GM19395 (cell line): ENCODE data around the gene REEP5.
A peak's percentile ranks its signal among the peaks of the same experiment; 100 is the strongest.
"Not testable (repeated sequence)": the region's sequence is repeated elsewhere in the genome, so short reads cannot be mapped to it uniquely, and the experiment has no call there.

Experiments used
- ATAC-seq: cut with Tn5 transposase; IDR thresholded peaks from one replicate; pipeline ENCODE4 v1.9.1; 2021; ENCODE audit warnings: mild to moderate bottlenecking, moderate library complexity; ENCODE audit not compliant: unreplicated experiment

Gene REEP5

DNA sequence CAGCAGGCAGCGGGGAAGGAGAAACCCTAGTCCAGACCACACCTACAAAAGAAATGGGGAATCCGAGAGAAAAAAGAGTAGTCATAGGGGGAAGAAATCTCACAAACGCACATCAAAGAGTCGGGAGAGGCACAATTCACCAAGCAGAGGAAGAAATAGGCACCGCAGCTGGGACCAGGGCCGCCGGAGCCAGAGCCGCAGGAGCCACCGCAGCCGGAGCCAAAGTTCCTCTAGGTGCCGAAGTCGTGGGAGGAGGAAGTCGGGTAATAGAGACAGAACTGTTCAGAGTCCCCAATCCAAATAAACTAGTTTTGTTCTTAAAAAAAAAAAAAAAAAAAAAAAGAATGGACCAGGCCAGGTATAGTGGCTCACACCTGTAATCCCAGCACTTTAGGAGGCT, 29.3 kb downstream of the REEP5 start:
- ATAC-seq, result no peak

DNA sequence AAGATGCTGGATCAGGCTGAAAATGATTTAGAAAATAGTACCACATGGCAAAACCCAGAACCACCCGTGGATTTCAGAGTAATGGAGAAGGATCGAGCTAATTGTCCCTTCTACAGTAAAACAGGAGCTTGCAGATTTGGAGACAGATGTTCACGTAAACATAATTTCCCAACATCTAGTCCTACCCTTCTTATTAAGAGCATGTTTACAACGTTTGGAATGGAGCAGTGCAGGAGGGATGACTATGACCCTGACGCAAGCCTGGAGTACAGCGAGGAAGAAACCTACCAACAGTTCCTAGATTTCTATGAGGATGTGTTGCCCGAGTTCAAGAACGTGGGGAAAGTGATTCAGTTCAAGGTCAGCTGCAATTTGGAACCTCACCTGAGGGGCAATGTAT, 30.0 kb downstream of the REEP5 start:
- not testable (repeated sequence) for ATAC-seq

DNA sequence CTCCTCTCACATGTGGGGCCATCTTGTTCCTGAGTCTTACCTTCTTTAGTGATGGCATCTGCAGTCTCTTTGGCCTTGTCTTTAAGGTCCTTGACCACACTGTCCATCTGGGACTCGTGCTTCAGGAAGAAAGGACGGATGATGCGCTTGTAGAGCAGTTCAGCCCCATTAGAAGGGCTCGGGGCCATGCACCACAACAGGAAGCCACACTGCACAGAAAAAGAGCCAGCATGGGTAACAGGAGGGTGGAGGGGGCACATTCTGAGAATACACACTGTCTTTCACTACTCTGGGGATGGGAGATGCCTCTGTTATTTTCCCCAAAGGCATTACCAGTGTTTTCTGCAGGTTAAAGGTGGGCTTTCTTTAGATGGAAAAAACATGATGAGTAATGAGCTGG, 35.1 kb downstream of the REEP5 start:
- ATAC-seq, result no peak

DNA sequence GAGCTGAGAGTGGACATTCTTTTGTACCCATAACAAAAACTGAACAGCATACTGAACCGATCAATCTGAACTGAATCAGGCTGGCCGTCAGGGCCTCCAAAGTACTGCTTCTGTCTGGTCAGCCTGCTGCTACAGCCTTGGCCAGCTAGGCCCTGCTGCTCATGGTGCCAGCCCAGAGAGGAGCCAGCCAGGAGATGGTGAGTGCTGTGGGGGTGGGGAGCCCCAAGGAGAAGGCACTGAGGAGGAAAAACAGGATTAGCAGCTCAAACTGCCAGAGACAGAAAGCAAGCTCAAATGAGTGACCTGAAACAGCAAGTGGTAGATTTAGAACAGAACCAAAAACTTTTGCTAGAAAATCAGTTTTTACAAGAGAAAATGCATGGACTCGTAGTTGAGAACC, 37.0 kb downstream of the REEP5 start:
- ATAC-seq, result no peak

DNA sequence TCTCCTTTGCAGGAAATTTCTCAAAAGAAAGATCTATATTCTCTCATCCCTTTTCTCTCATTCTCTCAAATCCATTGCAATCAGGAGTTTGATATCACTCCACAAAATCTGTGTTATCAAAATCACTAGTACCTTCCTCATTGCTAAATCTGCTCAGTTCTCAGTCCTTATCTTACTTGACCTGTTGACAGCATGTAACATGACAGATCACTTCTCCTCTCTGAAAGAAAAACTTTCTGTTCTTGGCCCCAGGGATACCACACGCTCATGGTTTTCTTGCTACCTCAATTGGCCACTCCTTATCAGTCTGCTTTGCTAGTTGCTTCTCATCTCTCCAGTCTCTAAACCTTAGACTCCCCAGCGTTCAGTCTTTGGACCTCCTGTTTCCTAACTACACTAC, 38.8 kb downstream of the REEP5 start:
- no peak for ATAC-seq

DNA sequence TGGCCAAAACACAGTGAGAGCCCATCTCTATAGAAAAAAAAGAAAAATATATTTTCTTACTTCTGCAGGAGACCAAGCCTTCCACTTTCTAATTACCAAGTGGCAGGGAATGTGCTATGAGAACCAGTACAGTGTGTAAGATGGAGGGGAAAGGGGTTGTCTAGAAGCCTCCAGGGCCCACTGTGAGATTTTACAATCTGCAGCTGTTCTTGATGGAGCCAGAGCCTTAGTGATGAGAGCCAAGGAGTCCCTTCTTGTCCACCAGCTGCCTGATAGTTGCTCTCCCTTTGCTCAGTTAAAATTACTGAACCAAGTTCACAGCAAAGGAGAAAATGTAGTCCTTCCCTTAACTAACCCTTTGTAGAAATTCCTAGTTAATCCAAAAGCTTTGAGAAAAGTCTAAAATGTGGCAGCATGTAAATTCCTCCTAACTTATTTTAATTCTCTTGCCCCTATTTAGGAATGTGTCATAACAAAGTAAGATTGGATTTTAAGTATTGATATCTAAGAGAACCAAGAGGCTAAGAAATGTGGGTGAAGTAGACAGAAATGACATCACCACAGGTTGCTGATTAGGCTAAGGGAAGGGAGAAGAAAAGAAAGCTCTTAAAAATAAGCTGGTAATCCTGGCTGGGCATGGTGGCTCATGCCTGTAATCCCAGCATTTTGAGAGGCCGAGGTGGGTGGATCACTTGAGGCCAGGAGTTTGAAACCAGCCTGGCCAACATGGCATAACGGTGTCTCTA, 41.6 kb downstream of the REEP5 start:
- no peak for ATAC-seq

DNA sequence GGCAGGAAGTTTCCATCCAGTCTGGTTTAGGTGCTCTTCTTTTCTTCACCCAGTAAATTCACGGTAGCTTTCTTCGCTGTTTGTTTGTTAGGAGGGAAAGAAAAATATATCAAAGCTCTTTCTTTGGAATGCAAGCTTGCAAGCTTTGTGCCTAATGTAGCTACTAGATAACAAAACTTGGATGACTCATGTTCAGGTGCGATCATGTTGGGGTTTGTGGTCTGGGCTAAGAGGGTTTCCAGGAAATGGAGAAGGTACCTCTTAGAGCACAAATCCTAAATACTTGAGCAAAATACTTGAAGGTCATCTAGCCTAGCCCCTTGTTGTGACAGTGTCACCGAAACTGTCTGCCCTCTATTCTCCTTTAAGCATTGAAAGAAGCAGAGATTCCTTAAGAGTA, 43.3 kb downstream of the REEP5 start:
- peak; percentile 57 for ATAC-seq

DNA sequence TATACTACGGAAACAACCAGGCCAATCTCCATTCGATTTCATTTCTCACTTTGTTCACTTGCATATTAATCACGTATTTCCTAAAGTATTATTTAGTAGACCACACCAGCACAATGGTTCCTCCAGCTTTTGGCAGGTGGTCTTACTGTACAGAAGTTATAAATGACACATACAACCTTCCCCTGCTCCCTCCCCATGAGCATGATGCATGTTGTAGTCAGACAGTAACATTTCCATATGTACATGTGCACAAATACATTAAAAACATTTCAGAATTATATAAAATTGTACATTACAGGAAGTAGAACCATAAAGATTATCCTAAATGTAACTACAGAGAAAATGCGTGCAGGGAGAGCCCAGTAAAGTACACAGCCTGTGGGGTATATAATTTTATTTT, 43.9 kb downstream of the REEP5 start:
- ATAC-seq, result no peak

DNA sequence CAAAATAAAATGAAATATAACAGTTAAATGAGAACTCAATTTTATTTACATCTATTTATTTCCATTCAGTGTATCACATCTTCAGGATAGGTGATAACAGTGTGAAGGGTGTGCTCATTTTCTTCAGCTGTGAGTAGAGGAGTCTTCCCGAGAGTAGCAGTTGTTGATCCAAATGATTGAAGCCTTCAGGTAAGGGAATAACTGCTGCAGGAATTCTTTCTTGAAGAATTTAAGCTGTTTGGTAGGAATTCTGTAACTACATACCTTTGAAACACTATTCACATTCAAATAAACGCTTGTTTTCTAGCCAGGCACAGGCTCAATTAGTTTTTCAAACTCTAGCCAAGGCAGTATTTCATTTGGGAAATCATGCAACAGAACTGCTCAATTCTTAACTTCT, 45.7 kb downstream of the REEP5 start:
- no peak for ATAC-seq

DNA sequence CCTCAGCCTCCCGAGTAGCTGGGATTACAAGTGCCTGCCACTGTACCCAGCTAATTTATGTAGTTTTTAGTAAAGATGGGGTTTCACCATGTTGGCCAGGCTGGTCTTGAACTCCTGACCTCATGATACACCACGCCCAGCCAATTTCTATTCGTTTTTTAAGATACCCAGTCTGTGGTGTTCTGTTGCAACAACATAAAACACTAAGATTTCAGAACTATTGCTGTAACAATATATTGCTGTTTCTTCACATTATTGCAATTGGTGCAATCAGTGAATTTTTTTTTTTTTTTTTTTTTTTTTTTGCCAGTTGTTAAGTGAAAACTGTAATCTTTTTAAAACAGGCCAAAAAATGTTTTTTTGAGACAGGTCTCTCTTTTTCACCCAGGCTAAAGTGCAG, 51.1 kb downstream of the REEP5 start:
- ATAC-seq, result no peak

DNA sequence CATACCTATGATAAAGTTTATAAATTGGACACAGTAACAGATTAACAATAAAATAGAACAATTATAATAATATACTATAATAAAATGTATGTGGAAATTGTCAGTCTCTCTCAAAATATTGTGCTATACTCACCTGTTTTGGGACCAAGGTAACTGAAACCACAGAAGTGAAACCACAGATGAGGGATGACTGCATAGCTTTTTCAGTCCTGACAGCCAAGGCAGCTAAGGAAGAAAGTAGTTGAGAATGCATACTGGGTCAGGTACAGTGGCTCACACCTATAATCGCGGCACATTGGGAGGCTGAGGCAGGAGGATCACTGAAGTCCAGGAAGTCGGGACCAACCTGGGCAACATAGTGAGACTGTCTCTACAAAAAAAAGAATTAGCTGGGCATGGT, 52.1 kb downstream of the REEP5 start:
- peak; percentile 90 for ATAC-seq

DNA sequence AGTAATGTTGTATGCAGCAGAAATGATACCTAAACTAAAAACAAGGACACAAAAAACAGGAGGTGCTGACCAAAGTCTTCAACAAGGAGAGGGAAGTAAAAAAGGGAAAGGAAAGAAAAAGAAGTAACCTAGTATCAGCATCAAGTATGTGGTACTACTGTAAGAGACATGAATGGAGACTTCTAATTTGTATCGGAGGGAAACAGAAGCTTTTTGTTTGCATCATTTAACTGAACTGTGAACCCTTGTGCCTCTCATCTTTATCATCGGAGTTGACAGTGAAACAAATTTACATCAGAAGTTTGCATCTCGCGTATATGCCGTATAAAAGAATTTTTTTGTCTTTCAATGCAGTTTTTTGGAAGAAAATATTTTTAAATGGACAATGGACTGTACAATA, 54.6 kb downstream of the REEP5 start:
- no peak for ATAC-seq

DNA sequence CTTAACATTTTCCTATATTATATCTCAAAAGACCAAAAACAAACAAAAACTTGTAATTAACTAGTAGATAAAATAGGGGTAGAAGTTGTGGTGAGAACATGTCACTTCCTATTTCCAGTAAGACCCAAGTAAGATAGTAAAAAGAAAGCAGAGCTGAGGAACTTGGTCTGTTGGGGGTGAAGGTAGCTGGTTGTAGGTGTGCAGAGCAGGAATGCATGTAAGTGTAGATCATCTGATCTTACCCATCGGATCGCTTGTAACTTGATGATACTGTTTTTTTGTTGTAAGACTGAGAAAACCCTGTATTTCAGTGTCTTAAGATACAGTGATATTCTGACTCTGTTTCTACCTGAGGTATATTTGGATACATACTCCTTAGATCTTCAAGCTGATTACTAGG, 55.3 kb downstream of the REEP5 start:
- no peak for ATAC-seq

DNA sequence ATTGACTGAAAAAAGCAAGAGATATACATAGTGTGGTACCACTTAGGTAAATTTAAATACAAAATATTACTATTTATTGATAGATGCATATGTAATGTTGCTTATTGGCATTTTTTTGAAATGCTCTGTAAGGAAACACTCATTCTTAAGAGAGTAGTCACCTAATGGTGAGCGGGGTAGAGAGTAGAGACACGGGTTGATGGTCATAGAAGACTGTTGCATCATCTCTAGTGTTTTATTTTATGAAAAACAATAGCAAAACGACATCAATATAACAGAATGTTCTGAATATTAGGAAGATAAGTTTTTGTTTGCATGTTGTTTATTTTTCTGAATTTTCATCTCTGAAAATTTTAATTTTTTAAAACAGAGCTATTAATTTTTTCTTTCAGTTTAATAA, 56.9 kb downstream of the REEP5 start:
- no peak for ATAC-seq

DNA sequence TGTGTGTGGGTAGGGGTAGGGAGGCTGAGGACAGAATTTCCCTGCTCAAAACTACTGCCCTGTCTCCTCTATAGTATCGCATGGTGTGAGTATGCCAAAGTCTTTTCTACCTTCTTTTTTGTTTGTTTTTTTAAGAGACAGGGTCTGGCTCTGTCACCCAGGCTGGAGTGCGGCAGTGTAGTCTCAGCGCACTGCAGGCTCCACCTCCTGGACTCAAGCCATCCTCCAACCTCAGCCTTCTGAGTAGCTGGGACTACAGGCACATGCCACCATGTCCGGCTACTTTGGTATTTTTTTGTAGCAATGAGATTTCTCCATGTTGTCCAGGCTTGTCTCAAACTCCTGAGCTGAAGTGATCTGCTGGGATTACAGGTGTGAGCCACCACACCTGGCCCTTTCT, 58.5 kb downstream of the REEP5 start:
- no peak for ATAC-seq

DNA sequence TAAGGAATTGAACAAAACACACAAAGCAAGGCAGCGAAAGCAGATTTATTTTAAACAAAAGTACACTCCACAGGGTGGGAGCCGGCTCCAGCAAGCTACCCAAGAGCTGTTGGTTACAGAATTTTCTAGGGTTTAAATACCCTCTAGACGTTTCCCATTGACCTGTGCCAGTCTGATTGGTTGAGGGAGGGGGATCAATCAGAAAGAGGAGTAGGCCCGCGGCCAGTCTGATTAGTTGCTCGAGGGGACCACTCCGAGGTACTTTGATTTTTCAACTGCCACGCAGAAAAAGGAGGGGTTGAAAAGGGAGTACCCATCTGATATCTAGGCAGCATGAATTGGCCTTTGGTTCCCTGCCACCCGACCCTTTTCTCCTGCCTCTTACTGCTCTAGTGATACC, 59.9 kb downstream of the REEP5 start:
- ATAC-seq, result no peak

DNA sequence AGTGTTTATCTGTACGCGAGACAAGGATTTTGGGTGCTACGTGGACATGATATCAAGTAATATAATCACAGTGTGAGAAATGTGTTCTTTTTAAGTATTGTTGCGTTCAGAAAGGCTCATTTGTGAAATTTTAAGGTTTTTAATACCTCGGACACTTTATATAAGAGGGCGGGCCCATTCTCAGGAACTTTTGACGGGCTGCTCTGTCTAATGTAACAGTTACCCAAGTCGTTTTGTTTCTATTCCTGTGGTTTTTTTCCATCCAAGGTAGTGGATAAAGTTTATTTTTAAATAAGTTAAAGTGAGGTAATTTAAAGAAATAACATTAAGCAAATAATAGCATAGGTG, 60.4 kb downstream of the REEP5 start:
- ATAC-seq, result no peak

DNA sequence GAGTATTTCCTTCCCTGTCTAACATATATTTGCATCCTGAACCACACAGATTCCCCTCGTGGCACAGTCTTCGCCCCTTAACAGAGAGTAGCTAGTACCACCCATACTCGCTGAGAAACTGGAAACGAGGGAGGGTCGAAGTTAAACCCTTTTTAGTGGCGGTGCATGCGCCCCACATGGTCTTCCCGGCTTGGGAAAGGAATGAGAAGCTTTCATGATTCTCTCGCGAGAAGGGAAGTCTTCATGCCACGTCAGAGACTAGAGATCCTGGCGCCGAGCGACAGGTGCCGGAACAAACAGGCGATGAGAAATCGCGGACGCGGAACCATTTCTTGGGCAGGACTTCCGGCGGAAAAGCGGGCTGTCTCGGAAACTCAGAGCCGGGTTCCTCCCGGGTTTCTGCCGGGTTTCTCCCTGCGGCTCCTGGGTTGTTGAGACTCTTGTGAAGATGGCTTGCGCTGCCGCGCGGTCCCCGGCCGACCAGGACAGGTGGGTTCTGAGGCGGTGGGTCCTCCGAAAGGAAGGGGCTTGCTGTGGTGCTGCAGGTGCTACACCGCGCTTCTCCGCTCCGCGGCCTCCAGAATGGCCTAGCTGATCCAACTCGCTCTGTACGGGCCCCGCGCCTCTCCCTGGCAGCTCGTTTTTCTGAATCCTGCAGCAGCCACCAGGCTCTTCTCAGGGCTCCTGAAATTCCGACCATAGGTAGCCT, 60.9 kb downstream of the REEP5 start, which contains the start of gene SRP19:
Gene SRP19, plus strand, starts transcription at position 359 of the 709 bp plus-strand sequence. Its CDS starts 90 bp downstream, at position 449.
- peak; percentile 99 for ATAC-seq

DNA sequence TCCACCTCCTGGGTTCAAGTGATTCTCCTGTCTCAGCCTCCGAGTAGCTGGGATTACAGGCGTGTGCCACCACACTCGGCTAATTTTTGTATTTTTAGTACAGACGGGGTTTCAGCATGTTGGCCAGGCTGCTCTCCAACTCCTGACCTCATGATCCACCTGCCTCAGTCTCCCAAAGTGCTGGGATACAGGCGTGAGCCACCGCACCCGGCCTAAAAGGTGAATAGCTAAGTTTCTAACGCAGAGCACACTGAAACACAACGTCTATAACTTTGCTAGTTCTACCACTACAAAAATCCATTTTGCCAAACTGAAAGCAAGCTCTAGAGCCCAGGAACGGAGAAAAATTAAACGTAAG, 61.5 kb downstream of the REEP5 start:
- ATAC-seq, result not testable (repeated sequence)

DNA sequence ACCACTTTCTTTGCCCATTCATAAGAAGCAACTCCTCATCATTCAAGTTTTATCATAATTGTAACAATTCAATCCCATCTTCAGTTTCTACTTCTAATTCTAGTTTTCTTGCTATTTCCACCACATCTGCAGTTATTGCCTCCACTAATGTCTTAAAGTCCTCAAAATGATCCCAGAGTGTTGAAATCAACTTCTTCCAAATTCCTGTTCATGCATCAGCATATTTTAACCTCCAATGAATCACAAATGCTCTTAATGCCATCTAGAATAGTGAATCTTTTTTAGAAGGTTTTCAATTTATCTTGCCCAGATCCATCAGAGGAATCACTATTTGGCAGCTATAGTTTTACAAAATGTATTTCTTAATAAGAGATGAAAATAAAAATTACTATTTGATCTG, 64.2 kb downstream of the REEP5 start:
- no peak for ATAC-seq

DNA sequence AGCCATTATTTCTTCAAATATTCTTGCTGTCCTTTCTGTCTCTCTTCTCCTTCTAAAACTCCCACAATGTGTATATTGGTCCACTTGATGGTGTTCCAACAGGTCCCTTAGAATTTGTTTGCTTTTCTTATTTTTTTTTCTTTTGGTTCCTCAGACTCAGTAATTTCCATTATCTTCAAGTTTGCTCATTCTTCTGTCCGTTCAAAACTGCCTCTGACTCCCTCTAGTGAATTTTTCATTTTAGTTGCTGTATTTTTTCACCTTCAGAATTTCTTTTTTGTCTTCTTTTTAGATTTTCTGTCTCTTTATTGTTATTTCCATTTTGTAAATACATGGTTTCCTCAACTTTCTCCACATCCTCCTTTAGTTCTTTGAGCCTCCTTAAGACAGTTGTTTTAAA, 67.4 kb downstream of the REEP5 start:
- ATAC-seq, result no peak

DNA sequence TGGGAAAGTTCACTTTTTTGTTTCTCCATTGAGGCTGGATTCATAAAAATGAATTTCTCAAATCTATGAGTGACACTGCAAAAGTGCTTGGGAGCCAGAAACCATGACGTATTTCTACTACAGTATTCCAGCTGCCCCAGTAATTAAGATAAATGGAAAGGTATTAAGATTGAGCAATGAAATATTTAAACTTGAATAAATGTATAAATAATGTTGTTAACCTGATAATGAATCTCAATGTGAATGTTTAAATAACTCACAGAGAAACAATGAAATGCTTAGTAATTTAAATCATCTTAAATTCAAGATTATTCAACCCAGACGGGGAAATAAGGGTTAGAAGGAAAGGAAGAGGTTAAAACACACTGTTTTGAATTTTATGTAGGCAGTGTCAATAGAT, 72.1 kb downstream of the REEP5 start:
- ATAC-seq, result no peak
